Lung (tissue), 12 donors: ENCODE data around the gene NT5M. TPM values are rescaled to one million over a fixed set of nuclear protein-coding genes. Genes with fewer than 3 reads are reported as not detected.

Experiments used
- ATAC-seq: fragments of 200-7000 bp; cut with Tn5 transposase; one replicate; pipeline ENCODE4 v1.9.1; 2020; ENCODE audit warnings: moderate number of reproducible peaks; ENCODE audit not compliant: insufficient read depth, low FRiP score
- DNase-seq, 3 donors: peaks; one replicate each; pipeline ENCODE4 v3.0.0-alpha.2; 2013 to 2017
- H3K27ac ChIP-seq, 2 donors: one replicate each; pipeline ENCODE4 v1.5.1; 2013; ENCODE audit warnings: mild to moderate bottlenecking in 2 of 2, moderate library complexity in 2 of 2, control low read depth in 1 of 2, inconsistent platforms in 1 of 2, low read depth in 1 of 2, low read length in 1 of 2
- H3K27me3 ChIP-seq, 3 donors: one replicate each; pipeline ENCODE4 v1.5.1; 2013; ENCODE audit warnings: low read length in 2 of 3; ENCODE audit not compliant: control insufficient read depth in 3 of 3, insufficient read depth in 3 of 3
- H3K36me3 ChIP-seq, 4 donors: one replicate each; pipeline ENCODE4 v1.5.1; 2013; ENCODE audit warnings: low read length in 4 of 4, mild to moderate bottlenecking in 1 of 4, moderate library complexity in 1 of 4; ENCODE audit not compliant: control insufficient read depth in 4 of 4, insufficient read depth in 4 of 4
- H3K4me1 ChIP-seq, 5 donors: one replicate each; pipeline ENCODE4 v1.5.1; 2013; ENCODE audit warnings: low read length in 5 of 5, mild to moderate bottlenecking in 2 of 5, moderate library complexity in 1 of 5; ENCODE audit not compliant: control insufficient read depth in 5 of 5, insufficient read depth in 5 of 5
- H3K4me3 ChIP-seq: one replicate; pipeline ENCODE4 v1.5.1; 2013; ENCODE audit warnings: mild to moderate bottlenecking, control low read depth, moderate library complexity
- H3K9ac ChIP-seq, 2 donors: one replicate each; pipeline ENCODE4 v1.5.1; 2013; ENCODE audit warnings: low read length in 2 of 2, control low read depth in 1 of 2; ENCODE audit not compliant: insufficient read depth in 1 of 2
- H3K9me3 ChIP-seq, 4 donors: one replicate each; pipeline ENCODE4 v1.5.1; 2013; ENCODE audit warnings: low read length in 3 of 4, mild to moderate bottlenecking in 1 of 4, moderate library complexity in 1 of 4; ENCODE audit not compliant: control insufficient read depth in 4 of 4, insufficient read depth in 3 of 4
- CTCF ChIP-seq: IDR thresholded peaks from 2 replicates; pipeline ENCODE4 v1.5.1; 2012; ENCODE audit warnings: mild to moderate bottlenecking; ENCODE audit errors: control extremely low read depth, extremely low read depth
- WGBS, 2 donors: extraction: QIAGEN DNeasy Blood & Tissue Kit; methylation state at CpG; one replicate each; pipeline ENCODE4 v1.1.7; 2013; 5-methylcytosine and 5-hydroxymethylcytosine counted together
- polyA plus RNA-seq, 2 donors: library from polyadenylated mRNA; stranded (reverse); fragments of 200-250 nt; gene quantifications; one replicate each; pipeline ENCODE4 v1.2.1, GENCODE V29; 2013
- total RNA-seq, 2 donors: library from RNA; depleted of rRNA in 1 of 2; stranded (reverse); fragments of >200 nt in 1 of 2; gene quantifications; one replicate each; pipeline ENCODE4 v1.2.1, GENCODE V29; 2014 to 2021
- donor health status: control.
- donor health status: control.
- donor health status: Bipolar disorder and iron deficiency.
- donor health status: healthy.
- donor health status: DM: yes; HTN: yes; CAD: no.

The NT5M gene
- total and polyA plus RNA-seq, 4 donors, result 1.7 to 2.8 (median 2.1) TPM

GRCh38 chr17:17328251-17328650 is 25.1 kb downstream of the NT5M start:
- H3K36me3 ChIP-seq, result no peaks in the 10 kb centered on the region
- no peak for TF ChIP-seq CTCF
- H3K9ac ChIP-seq, result no peak overlapping the region
- 87 to 89% methylated on average over 8 of the region's 8 CpGs for WGBS, 2 donors
- H3K4me1 ChIP-seq, result peaks cover 0 to 2% (median 0%) of the 10 kb centered on the region in 5 donors
- H3K27me3 ChIP-seq, result no peaks in the 10 kb centered on the region
- DNase-seq (no peak), ATAC-seq (no peak)
- no peak overlapping the region for H3K4me3 ChIP-seq
- no peaks in the 10 kb centered on the region for H3K9me3 ChIP-seq
- no peak overlapping the region for H3K27ac ChIP-seq

- Histone ChIP-seq H3K9me3 (no peaks in the 10 kb centered on the region), H3K27ac (no peak overlapping the region), H3K36me3 (no peaks in the 10 kb centered on the region), H3K9ac (no peak overlapping the region), H3K27me3 (no peaks in the 10 kb centered on the region), H3K4me1 (peaks cover 0 to 11% (median 0%) of the 10 kb centered on the region in 5 donors), H3K4me3 (no peak overlapping the region)
- DNase-seq, result no peak
- TF ChIP-seq CTCF, result no peak
- whole genome bisulfite sequencing, 2 donors, result 92 to 96% methylated on average over 7 of the region's 7 CpGs
- no peak for ATAC-seq
Observed at GRCh38 chr17:17341452-17341851, 38.3 kb downstream of the NT5M start.

GRCh38 chr17:17342242-17342945 is 39.2 kb downstream of the NT5M start:
- DNase-seq, result no peak
- H3K4me3 ChIP-seq, result no peak overlapping the region
- no peaks in the 10 kb centered on the region for H3K36me3 ChIP-seq
- ATAC-seq, result no peak
- 76 to 86% methylated on average over 17 of the region's 17 CpGs for WGBS, 2 donors
- no peaks in the 10 kb centered on the region for H3K9me3 ChIP-seq
- no peaks in the 10 kb centered on the region for H3K27me3 ChIP-seq
- H3K9ac ChIP-seq, result no peak overlapping the region
- H3K4me1 ChIP-seq, result peaks cover 0 to 11% (median 0%) of the 10 kb centered on the region in 5 donors
- TF ChIP-seq CTCF, result no peak
- H3K27ac ChIP-seq, result no peak overlapping the region
